Measurements from ENCODE around the gene ABCF2.

GRCh38 chr7:151251328-151251688 lies 24.3 kb upstream of the ABCF2 start:
- TF ChIP-seq POLR2A (IDR thresholded peaks at IDR 0.05) (no peak), CTCF (IDR thresholded peaks at IDR 0.05) (no peak)
